ENCODE data around the gene ZNF428.
"Not testable (repeated sequence)": the region's sequence is repeated elsewhere in the genome, so short reads cannot be mapped to it uniquely, and the experiment has no call there.

ZNF428 gene

DNA sequence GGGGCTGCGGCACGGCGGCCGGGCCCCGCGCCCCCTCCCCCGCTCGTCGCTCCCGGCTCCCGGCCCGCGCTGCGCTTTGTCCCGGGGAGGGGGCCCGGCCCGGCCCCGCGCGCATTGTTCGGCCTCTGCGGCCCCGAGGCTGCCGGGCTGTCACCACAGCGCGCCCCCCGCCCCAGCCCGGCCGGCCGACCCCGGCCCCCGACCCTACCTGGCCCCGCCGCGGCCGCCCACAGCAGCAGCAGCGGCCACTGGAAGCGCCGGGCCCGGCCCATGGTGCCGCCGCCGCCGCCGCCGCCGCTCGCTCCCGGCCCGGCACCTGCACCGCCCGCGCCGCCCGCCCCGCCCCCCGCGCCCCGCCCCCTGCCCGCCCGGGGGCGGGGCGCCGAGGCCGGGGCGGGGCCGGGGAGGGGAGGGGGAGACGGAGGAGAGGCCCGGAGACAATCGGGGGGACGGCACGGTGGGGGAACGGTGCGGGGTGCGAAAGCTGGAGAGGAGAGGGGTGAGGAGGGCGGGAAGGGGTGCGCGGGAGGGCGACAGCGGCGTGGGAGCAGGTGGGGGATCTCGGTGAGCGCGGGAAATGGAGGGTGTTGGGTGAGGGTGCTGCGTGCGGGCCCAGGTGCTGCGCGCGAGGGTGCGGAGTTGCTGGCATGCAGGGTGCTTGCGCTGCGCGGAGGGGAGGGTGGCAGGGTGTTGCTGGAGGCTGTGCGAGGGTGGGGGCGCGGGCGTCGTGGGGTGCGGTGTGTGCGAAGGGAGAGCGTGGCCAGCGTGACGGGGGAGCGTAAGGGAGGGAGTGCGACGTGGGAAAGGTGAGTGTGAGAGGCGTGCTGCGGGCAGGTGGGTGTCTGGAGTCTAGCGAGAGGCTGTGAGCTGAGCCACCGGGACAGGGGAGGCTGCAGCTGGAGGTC, 20.3 kb upstream of the ZNF428 start, which contains the start of gene CADM4:
TSS of gene CADM4 (minus strand) at position 332 of the 905 bp plus-strand sequence. CDS start at position 272, 60 bp downstream.
- no peak for DNase-seq

DNA sequence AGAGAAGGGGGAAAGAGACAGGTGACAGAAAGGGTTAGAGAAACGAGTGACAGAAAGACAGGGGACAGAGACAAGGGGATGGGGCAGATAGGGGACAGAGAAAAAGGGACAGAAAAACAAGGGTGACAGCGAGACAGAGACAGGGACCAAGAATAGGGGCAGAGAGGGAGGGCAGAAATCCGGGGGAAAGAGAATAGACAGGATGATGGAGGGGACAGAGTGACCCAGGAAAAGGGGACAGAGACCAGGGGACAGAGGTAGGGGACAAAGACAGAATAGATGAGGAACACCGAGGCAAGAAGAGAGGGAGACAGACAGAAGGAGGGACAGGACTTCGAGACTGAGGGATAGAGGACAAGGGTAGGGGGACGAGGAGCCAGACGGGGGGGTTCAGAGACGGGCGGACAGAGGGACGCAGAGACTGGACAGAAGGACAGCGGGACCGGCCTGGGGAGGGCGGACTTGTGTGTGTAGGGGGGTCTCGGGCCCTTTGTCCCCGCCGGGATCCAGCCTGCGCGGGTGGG, 19.6 kb upstream of the ZNF428 start:
- DNase-seq = no peak

DNA sequence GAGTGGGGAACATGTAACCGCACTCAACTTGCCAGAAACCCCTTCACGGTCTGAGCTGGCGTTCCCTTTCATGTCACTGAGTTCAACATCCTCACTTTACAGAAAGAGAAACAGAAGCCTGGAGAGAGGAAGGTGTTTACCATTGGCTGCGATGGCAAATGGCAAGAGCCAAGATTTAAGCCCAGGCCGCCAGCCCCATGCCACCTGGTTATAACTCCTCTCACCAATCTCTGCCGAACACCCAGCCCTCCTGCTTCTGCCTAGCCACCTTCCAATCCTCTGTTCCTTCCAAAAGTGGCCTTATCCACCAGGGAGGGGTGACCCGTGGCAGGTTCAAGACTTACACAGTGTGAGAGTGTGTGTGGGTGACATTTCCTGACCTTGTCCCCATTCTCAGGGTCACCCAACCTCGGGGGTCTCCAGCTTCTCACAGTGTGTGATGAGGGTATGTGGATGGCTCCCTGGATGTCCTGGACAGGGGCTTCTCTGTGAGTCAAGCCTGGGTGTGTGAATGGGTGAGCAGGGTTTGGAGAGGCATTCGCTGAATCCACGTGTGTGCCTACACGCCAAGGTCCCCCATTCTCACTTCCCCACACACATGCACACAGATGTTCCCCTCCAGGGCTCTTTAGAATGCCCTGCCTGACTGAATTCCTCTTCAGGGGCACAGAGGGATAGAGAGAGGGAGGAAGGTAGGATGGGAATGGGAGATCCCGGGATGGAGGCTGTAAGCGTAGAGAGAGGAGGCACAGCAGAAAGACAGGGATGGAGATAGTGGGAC, 19.0 kb upstream of the ZNF428 start:
- DNase-seq = no peak

DNA sequence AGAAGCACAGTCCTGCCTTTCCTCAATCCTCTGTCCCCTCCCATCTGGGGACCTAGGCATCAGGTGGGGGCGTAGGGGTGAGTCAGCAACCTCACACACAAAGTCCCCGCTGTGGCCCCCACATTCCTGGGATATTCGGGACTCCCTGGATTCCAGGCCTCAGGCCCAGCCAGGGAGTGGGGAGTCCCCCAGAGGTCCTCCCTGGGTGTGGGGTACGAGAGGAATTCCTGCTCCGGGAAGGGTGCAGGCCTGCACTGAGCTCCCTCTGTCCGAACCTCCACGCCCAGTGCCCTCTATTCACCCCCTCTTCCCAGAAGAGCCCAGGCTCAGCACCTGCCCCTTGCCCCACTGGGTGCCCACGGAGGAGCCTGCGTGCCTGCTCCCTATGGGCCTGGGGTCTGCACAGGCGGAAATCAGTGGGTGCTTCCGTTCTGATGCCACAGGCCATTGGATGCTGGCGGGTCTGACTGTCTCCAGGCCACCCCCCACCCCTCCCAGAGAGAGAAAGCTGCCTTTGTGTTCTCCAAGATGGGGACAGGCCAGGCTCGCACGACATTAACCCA, 16.8 kb upstream of the ZNF428 start:
- peak; percentile 31 for DNase-seq

DNA sequence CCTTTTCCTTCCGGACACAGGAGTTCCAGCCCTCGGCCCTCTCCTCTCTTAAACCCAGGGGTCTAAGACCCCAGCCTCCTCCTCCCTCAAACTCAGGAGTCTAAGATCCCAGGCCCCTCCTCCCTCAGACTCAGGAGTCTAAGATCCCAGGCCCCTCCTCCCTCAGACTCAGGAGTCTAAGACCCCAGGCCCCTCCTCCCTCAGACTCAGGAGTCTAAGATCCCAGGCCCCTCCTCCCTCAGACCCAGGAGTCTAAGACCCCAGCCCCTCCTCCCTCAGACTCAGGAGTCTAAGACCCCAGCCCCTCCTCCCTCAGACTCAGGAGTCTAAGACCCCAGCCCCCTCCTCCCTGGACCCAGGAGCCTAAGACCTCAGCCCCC, 16.1 kb upstream of the ZNF428 start:
- not testable (repeated sequence) for DNase-seq

DNA sequence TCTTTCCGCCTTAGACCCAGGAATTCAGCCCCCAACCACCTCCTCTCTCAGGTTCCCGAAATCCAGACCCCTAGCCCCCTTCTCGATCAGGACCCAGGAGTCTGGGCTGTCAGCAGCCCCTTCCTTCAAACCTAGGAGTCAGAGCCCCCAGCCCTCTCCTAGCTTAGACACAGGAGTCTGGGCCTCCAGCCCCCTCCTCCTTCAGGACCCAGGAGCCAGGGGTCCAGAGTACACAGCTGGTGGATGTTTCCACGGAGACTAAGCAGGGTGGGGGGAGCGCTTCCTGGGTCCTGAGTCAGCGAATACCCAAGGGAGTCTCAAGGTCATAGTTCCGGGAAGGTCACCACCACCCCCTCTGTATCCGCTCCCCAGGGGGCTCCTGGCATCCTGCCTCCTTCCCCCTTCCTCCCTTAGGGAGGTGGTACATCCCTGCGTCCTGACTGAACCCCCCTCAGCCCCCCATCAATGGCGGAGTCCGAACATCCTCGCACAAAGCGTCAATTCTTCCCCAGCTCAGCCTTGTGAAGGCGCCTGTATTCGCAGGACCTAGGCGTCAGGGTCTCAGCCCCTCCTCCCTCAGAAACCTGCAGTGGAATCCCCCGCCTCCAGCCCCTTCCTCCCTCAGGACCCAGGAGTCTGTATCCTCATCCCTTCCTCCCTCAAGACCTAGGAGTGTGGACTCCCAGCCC, 15.6 kb upstream of the ZNF428 start:
- DNase-seq = peak; percentile 25

DNA sequence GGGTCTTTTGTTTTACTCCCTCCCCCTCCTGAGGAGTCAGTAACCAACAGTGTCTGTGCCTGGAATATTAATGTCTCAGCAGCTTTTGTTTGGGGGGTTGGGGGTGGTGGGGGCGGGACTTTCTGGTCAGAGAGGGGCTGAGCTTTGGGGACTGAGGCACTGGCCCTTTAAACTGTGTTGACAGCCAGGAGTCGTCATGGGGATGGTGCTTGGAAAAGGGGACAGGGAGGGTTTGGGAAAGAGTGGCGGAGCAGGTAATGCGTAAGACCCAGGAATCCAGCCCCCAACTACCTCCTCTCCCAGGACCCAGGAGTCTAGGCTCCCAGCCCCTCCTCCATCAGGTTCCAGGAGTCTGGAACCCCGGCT, 15.1 kb upstream of the ZNF428 start:
- no peak for DNase-seq

DNA sequence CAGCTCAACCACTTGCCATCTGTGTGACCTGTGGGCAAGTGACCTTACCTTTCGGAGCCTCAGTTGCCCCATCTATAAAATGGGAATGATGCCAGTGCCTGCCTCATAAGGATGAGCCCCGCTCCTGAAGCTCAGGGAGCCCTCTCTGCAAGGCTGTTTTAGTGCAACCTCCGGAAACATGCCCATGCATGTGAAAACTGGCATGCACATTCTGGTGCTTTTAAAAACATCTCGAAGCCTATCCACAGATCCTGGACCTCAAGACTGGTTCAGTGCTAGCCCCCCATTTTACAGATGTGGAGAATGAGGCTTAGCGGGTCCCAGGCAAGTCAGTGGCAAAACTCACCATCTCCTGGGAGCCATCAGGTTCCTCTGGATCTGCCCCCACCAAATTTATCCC, 14.6 kb upstream of the ZNF428 start:
- DNase-seq = no peak

DNA sequence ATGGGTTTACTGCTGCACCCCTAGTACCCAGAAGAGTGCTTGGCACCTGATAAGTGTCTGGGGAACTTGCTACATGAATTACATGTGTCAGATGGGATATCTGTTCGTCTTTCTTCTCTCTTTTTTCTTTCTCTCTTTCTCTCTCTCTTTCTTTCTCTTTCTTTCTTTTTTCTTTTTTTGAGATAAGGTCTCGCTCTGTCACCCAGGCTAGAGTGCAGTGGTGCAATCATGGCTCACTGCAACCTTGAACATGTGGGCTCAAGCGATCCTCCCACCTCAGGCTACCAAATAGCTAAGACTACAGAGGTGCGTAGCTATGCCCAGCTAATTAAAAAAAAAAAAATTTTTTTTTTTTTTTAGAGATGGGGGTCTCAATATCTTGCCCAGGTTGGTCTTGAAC, 14.1 kb upstream of the ZNF428 start:
- DNase-seq = no peak

DNA sequence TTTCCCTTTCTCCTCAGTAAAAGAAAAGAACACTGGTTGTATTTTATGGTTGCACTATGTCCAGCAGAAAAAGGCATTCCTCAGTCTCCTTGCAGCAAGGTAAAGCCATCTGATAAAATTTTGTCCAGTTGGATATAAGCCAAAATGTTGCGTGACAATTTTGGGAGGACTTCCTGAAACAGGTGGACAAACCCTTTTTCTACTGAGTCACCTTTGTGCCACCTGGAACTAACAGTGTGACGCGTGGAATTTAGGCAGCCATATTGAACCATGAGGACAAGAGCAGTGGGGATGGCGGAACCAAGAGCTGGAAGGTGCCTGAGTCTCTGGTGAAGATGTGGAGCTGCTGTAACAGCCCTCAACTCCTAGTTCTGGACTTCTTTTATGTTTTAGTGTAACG, 12.1 kb upstream of the ZNF428 start:
- no peak for DNase-seq

DNA sequence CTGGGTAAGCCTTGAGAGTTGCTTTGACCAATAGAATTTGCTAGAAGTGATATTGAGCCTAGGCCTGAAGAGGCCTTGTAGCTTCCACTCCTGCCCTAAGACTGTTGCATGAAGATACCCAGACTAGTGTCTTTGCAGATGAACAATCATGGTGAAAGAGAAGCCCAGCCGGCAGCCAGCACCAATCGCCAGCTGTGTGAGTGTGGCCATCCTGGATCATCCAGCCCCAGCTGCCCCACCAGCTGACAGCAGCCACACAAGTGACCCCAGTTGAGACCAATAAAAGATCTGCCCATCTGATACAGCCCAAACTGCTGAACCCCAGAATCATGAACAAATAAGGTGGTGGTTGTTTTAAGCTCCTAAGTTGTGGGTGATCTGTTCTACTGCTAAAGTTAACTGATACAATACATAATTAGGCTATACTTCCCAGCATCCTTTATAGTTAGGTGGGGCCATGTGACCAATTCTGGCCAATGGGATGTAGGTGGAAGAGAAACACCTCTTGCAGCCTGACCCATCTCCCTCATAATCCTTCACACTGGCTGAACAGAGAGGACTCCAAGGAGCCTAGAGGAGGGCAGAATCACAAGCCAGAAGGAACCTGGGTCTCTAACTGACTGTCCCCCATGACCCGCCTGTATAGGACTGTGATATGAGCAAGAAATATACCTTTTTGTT, 9.4 kb upstream of the ZNF428 start:
- no peak for DNase-seq

DNA sequence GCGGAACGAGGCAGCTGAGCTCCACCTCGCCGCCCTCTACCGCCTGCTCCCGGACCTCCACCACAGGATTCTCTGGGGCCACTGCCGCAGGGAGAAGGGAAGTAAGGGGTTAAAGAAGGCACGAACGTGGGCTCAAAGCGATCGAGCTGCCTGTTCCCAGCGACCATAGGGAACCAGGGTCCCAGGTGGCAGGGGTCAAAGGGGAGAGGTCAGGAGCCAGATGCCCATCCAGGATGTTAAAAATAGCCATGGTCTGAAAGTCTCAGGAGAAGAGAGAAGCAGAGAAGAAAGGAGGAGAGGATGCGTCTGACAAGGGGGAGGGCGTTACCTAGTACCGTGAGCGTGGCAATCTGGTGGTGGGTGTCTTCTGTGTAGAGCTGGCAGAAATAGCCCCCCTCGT, 7.4 kb upstream of the ZNF428 start:
- DNase-seq = no peak

DNA sequence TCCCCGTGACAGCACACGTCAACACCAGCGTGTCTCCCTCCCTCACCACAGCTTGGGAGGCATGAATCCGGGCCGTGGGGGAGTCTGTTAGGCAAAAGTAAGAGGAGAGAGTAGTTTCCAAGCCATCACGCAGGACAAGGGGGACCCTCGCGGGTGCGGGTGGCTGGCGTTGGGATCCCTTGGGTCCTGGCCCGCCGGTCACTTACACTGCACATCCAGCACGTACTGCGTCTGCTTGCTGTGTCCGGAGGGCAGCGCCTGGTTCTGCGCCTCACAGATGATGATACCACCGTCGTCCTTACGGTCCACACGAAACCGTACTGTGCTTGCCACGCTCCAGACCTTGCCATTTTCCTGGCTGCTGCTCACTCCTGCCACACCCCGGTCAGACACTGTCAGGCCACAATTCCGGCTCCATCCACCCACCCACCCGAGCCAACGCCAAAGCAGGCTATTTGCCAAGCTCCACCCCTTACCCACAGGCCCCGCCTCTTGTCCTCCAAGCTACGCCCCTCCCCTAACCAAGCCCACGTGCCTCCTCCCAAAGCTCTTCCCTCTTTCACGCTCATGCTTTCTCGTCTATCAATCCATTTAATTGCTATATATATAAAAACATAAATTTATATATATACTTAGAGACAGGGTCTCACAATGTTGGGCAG, 6.6 kb upstream of the ZNF428 start:
- no peak for DNase-seq

DNA sequence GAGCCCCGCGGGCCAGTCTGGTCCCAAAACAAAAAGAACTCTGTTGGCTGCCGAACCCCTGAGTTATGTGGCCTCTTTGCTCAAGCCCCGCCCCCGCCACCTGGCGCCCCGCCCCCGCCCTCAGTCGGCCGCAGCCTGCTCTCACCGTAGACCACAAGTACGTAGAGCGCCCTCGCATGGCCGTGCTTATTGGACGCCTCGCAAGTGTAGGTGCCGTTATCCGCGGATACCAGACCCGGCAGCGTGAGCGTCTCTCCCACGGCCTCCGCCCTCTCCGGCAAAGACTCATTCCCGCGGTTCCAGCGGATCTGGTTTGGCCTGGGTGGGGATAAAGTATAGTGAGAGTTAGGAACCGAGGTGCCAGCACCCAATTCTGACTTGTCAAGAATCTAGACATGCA, 5.5 kb upstream of the ZNF428 start:
- no peak for DNase-seq

DNA sequence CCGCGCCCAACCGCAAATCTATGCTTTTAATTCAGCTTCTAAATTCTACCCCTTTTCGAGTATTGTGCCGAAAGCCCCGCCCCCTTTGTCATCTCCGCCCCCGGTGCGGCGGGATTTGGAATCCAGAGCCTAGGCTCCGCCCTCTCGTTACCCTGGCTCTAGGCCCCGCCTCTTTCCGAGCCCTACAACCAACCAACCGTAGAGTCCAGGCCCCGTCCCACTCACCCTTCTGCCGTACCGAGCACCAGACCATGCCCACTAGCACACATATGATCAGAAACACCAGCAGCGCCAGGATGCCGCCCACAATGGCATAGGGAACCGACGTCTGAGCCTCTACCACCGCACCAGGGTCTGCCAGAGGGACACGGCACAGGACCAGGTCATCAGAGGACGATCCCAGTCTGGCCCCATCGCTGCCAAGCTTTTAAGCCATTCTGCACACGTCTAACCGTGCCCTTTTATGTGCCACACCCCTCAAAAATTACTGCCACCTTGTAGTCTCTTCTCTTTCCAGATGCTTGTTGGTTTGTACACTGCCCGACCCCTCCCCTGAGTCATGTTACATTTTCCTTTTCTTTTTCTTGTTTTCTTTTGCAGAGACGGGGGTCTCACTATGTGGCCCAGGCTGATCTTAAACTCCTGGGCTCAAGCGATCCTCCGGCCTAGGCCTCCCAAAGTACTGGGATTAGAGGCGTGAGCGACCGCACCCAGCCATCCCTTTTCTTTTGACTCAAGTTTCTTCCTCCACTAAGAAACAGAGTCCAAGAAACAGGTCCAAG, 4.7 kb upstream of the ZNF428 start:
- DNase-seq = no peak

DNA sequence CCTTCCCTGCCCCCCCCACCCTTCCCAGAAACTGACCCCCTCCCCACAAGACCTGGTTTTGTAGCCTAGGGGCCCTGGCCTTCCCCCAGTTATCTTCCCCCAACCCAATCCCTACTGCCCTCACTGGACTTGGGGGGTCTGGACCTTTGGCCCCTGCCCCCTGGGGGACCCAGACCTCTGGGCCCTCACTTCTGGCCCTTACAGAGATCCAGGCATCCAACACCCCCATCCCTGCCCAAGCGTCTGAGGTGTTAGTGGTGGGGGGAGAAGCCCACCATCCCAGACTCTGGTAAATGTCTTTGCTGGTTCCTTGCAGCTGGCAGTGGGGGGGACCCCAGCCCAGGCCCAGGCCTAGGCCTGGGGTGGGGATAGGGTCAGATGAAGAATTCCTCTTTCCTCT, 3.5 kb upstream of the ZNF428 start:
- no peak for DNase-seq

DNA sequence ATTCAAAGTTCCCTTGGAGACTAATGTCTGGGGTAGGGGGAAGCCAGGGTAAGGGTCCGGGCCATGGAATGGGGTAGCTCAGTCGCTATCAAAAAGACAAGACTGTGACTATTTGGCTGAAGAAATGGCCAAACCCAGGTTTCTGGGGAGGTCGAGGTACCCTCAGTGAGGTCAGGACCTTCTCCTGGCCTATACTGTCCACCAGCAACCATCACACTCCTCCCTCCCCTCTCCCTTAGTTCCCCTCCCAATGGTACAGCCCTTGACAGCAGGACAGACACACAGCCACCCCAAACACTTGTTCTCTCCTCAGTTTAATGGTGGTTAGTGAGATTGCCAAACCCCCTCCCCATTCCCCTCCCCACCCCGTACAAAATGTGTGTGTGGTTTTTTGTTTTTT, 2.6 kb upstream of the ZNF428 start:
- DNase-seq = no peak

DNA sequence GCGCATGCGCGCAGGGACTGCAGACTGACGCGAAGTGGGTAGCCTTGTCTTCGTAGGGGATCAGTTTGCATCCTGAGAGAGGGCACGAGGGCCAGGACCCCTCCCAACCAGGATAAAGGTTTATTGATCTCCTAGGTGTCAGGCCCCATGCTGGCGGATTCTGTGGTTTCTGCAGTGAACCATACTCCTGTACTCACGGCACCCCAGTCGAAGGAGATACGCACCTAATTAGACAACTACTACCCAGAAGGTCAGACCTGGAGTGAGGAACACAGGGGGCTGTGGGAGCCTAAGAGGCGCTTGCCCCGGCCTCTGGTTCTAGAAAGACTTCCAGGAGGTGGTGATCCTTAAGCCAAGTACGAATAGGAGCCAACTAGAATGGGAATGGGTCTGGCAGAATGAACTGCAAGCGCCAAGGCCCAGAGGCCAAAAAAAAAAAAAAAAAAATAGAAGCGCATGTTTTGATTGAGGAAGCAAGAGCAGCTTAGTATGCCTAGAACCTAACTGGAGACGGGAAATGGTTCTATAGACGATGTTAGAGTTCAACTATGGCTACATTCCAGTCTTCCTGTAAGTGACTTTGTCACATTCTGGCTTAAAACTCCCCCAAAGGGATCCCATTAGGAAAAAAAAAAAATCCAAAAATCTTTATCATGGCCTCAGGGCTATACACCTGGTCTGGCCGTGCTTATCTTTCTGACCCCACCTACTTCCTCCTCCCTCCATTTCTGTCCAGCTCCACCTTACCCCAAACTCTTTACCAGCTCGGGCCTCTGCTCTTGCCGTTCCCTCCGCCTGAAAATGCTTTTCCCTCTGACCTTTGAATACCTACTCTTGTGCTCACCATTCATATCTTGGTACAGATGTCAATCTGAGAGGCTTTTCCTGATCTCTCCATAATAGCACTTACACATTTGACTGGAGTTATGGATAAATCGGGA, 902 bp upstream of the ZNF428 start:
- no peak for DNase-seq

DNA sequence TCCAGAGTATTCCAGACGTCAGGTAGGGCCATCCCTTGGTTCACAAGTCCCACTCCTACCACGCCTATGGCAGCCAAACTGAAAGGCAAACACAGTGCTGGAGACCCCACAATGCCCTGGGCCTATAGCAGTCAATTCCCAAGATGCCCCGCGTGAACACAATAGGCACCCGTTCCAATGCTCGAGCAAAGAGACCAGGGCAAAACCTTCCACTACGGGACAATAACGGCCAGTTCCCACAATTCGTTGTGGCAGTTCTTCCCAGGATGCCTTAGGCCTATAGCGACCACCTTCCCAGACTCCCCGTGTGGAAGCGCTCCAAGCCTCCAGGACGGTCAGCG, 538 bp downstream of the ZNF428 start:
- peak; percentile 29 for DNase-seq

DNA sequence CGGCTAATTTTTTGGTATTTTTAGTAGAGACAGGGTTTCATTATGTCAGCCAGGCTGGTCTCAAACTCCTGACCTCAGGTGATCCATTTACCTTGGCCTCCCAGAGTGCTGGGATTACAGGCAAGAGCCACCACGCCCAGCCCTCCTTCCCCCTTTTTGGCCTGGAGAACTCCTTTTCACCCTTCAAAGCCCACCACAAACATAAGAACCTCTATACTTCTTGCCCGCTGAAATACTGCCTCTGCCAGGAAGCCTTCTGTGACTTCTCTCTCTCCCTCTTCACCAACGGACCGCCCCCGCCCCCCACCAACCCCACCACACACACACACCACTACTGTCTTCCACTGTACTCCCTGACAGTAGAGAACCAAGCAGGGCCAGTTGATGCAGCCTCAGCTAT, 2.5 kb downstream of the ZNF428 start:
- no peak for DNase-seq

All from fibroblast of skin of abdomen (primary cell).